GM12878 (cell line): ENCODE measurements around the gene PSMD3. TPM values are rescaled to one million over a fixed set of nuclear protein-coding genes. Genes with fewer than 3 reads are reported as not detected.

Experiments used
- ATAC-seq: fragments of 200-7000 bp; cut with Tn5 transposase; 3 replicates; pipeline ENCODE4 v1.9.1; 2020; ENCODE audit warnings: mild to moderate bottlenecking, moderate library complexity
- BruUV-seq: library from RNA; stranded (reverse); fragments of 400-500 nt; replicated peaks from 2 replicates; lab custom pipeline; 2021; lab: Mats Ljungman, UMichigan
- CTCF ChIA-PET: fragments of 300-600 bp; sonication (Branson Sonifier 250); formaldehyde crosslinking; extraction: SDS; loops from one replicate; lab custom pipeline; 2021; ENCODE audit warnings: inconsistent platforms; lab: Yijun Ruan, JAX
- POLR2A ChIA-PET: fragments of 350-600 bp; formaldehyde crosslinking; extraction: SDS; loops from one replicate; lab custom pipeline; 2021; ENCODE audit warnings: inconsistent platforms; lab: Charles Lee
- RAD21 ChIA-PET: fragments of 300-600 bp; sonication (Branson Sonifier 250); formaldehyde crosslinking; loops from one replicate; lab custom pipeline; 2023; ENCODE audit warnings: antibody characterized with exemption; ENCODE audit not compliant: unreplicated experiment; lab: Charles Lee
- SMC1A ChIA-PET: fragments of 300-600 bp; sonication (Branson Sonifier 250); formaldehyde crosslinking; loops from one replicate; lab custom pipeline; 2023; ENCODE audit not compliant: unreplicated experiment, uncharacterized antibody; lab: Charles Lee
- DNase-seq: peaks from one replicate; pipeline ENCODE4 v3.0.0-alpha.2; 2011; ENCODE audit warnings: low read depth, low spot score
- FAIRE-seq: peaks from 3 replicates; lab custom pipeline; 2011; peaks lifted over from hg19 to GRCh38; lab: Jason Lieb, UNC
- H2AFZ ChIP-seq: 2 replicates; pipeline ENCODE4 v1.6.0; 2011; ENCODE audit warnings: low read depth, low read length, control low read depth; ENCODE audit not compliant: control insufficient read depth
- H3K27ac ChIP-seq: 2 replicates; pipeline ENCODE4 v1.5.1; 2011; ENCODE audit warnings: control low read depth; ENCODE audit not compliant: control insufficient read depth, insufficient read depth
- H3K27me3 ChIP-seq, 2 experiments: replicated peaks in 1 of 2; 2 replicates each; pipeline versions ENCODE4 v1.6.0 to v1.6.1; 2011; ENCODE audit warnings: low read length in 1 of 2; ENCODE audit not compliant: control insufficient read depth in 2 of 2, insufficient read depth in 2 of 2
- H3K36me3 ChIP-seq, 2 experiments: 2 replicates each; pipeline ENCODE4 v1.5.1; 2011; ENCODE audit warnings: low read length in 1 of 2; ENCODE audit not compliant: control insufficient read depth in 2 of 2, insufficient read depth in 2 of 2
- H3K4me1 ChIP-seq: 2 replicates; pipeline ENCODE4 v1.6.1; 2011; ENCODE audit warnings: mild to moderate bottlenecking, low read length, moderate library complexity, mixed read lengths; ENCODE audit not compliant: control insufficient read depth, insufficient read depth
- H3K4me2 ChIP-seq: 2 replicates; pipeline ENCODE4 v1.6.0; 2011; ENCODE audit warnings: control low read depth; ENCODE audit not compliant: control insufficient read depth, insufficient read depth
- H3K4me3 ChIP-seq: fragments of 200-600 bp; sonication (generic); 2 replicates; pipeline ENCODE4 v1.5.1; 2016
- H3K79me2 ChIP-seq: 2 replicates; pipeline ENCODE4 v1.6.0; 2011; ENCODE audit warnings: low read length; ENCODE audit not compliant: control insufficient read depth, insufficient read depth
- H3K9ac ChIP-seq: 2 replicates; pipeline ENCODE4 v1.8.0; 2011; ENCODE audit warnings: low read length, control low read depth, mixed read lengths; ENCODE audit not compliant: control insufficient read depth, insufficient read depth
- H3K9me3 ChIP-seq: replicated peaks from 3 replicates; pipeline ENCODE4 v1.5.1; 2011; ENCODE audit warnings: mild to moderate bottlenecking, low read length; ENCODE audit not compliant: control insufficient read depth, insufficient read depth
- H4K20me1 ChIP-seq: 2 replicates; pipeline ENCODE4 v1.6.0; 2011; ENCODE audit not compliant: control insufficient read depth, insufficient read depth
- ATF7 ChIP-seq: fragments of 450-650 bp; IDR thresholded peaks from 2 replicates; pipeline ENCODE4 v1.6.1; 2016; ENCODE audit warnings: low read depth, mild to moderate bottlenecking
- BACH1 ChIP-seq: fragments of 450-650 bp; IDR thresholded peaks from 2 replicates; pipeline ENCODE4 v1.6.1; 2017; ENCODE audit warnings: mild to moderate bottlenecking, borderline replicate concordance
- BCLAF1 ChIP-seq: fragments of 450-650 bp; IDR thresholded peaks from 2 replicates; pipeline ENCODE4 v1.6.1; 2017; ENCODE audit warnings: antibody characterized with exemption, mild to moderate bottlenecking, moderate library complexity
- BHLHE40 ChIP-seq, 2 experiments: fragments of 450-650 bp in 1 of 2; IDR thresholded peaks; 2 replicates each; pipeline ENCODE4 v1.6.1; 2011 to 2017; ENCODE audit warnings: low read depth in 2 of 2, borderline replicate concordance in 1 of 2, improper control_type of control experiment in 1 of 2, low read length in 1 of 2, mild to moderate bottlenecking in 1 of 2
- BMI1 ChIP-seq: fragments of 450-650 bp; IDR thresholded peaks from 2 replicates; pipeline ENCODE4 v1.6.1; 2016; ENCODE audit warnings: mild to moderate bottlenecking, moderate library complexity, borderline replicate concordance
- CBFB ChIP-seq: IDR thresholded peaks from 2 replicates; pipeline ENCODE4 v1.6.1; 2016; ENCODE audit warnings: antibody characterized with exemption, low read depth
- IRF5 ChIP-seq: fragments of 450-650 bp; IDR thresholded peaks from 2 replicates; pipeline ENCODE4 v1.6.1; 2017; ENCODE audit warnings: borderline replicate concordance
- JUND ChIP-seq: IDR thresholded peaks from 2 replicates; pipeline ENCODE4 v1.6.1; 2012; ENCODE audit warnings: low read depth, mild to moderate bottlenecking, low read length, improper control_type of control experiment, moderate library complexity
- MLLT1 ChIP-seq: fragments of 450-650 bp; IDR thresholded peaks from 2 replicates; pipeline ENCODE4 v1.6.1; 2016; ENCODE audit warnings: mild to moderate bottlenecking
- RELB ChIP-seq: fragments of 450-650 bp; IDR thresholded peaks from 2 replicates; pipeline ENCODE4 v1.6.1; 2017; ENCODE audit warnings: low read depth, mild to moderate bottlenecking, moderate library complexity
- SP1 ChIP-seq: IDR thresholded peaks from one replicate; pipeline ENCODE4 v1.6.1; 2011; ENCODE audit warnings: low read depth, low read length
- STAT1 ChIP-seq: fragments of 450-650 bp; conservative IDR thresholded peaks from 2 replicates; pipeline ENCODE4 v1.6.1; 2014; ENCODE audit warnings: antibody characterized with exemption, mild to moderate bottlenecking
- USF1 ChIP-seq: IDR thresholded peaks from 2 replicates; pipeline ENCODE4 v1.6.1; 2011; ENCODE audit warnings: borderline replicate concordance, low read depth, mild to moderate bottlenecking, moderate library complexity, mixed read lengths, low read length; ENCODE audit not compliant: insufficient read depth; ENCODE audit errors: extremely low read length
- YY1 ChIP-seq: IDR thresholded peaks from 2 replicates; pipeline ENCODE4 v1.6.1; 2011; ENCODE audit warnings: low read depth, mild to moderate bottlenecking, low read length
- WGBS: methylation state at CpG from one replicate; pipeline ENCODE4 v1.1.6; 2016; ENCODE audit warnings: low lambda C conversion rate; ENCODE audit not compliant: insufficient replicate concordance, insufficient coverage; ENCODE audit errors: missing lambda C conversion rate; 5-methylcytosine and 5-hydroxymethylcytosine counted together
- in situ Hi-C: fragments of 300-500 bp; cut with MboI; formaldehyde crosslinking; loops from 9 replicates; pipeline ENCODE4 v1.14.3; 2018; ENCODE audit warnings: mixed read lengths
- intact Hi-C: fragments of 100-400 bp; cut with micrococcal nuclease; formaldehyde crosslinking; loops from one replicate; pipeline ENCODE4 v1.14.2; 2022; ENCODE audit not compliant: unreplicated experiment
- polyA plus RNA-seq, 11 experiments: library from polyadenylated mRNA; depleted of rRNA in 4 of 11; unstranded in 6 of 11; stranded (reverse) in 5 of 11; fragments of >200 nt; fragmentation: Nextera tagmentation in 4 of 11; fragmentation: Illumina TruSeq in 1 of 11; extraction: Ambion mirVana in 4 of 11; extraction: Trizol in 1 of 11; gene quantifications; 1 replicate in 1 of 11; 2 replicates in 10 of 11; pipeline versions ENCODE4 v1.2.1 to v1.2.3, GENCODE V29; 2011 to 2016; ENCODE audit warnings: inconsistent platforms in 2 of 11, missing spikeins in 2 of 11, low read depth in 1 of 11
- total RNA-seq, 4 experiments: library from RNA; depleted of rRNA in 3 of 4; stranded (reverse); fragments of >200 nt in 3 of 4; fragmentation: Illumina TruSeq in 1 of 4; extraction: Trizol in 1 of 4; gene quantifications; 2 replicates each; pipeline versions ENCODE4 v1.2.1 to v1.2.3, GENCODE V29; 2013 to 2021

PSMD3 gene
- total and polyA plus RNA-seq, 10 of the 15 experiments (the other 5 are each of a cell fraction or from before 2014, with no cell fraction given): 2.2 to 192 (median 129) TPM

- no peak for ATAC-seq
- peak overlapping the region; percentile 96 for H2AFZ ChIP-seq
- H3K27me3 ChIP-seq: no peaks in the 10 kb centered on the region; a peak in 1 of 4 replicates
- ChIA-PET RAD21 (interaction anchor here (0.8 to 5.0 kb wide), 12 partner anchors 21 to 358 kb away, joined by 3 to 44 read pairs (median 8); partner anchors contain the start of gene MED24), CTCF (interaction anchor here (0.6 to 9.0 kb wide), 18 partner anchors 10 to 1342 kb away, joined by 3 to 120 read pairs (median 6); partner anchors contain the start of genes GSDMA and PGAP3), SMC1A (interaction anchor here (0.6 to 6.0 kb wide), 10 partner anchors 11 to 358 kb away, joined by 3 to 38 read pairs (median 6); no protein-coding TSS in a partner anchor), POLR2A (interaction anchor here (1.0 to 2.1 kb wide), 5 partner anchors 10 to 107 kb away, joined by 4 to 20 read pairs (median 9); partner anchors contain the start of gene ORMDL3)
- peaks cover 31% of the 10 kb centered on the region for H3K79me2 ChIP-seq
- no peak for FAIRE-seq
- no peak overlapping the region for H3K27ac ChIP-seq
- no peaks in the 10 kb centered on the region for H4K20me1 ChIP-seq
- no peaks in the 10 kb centered on the region for H3K9me3 ChIP-seq
- DNase-seq: no peak
- H3K9ac ChIP-seq: no peak overlapping the region
- in situ Hi-C loops (no loop called here), intact Hi-C loops (no loop called here)
- no TSS peak for BruUV-seq
- H3K4me2 ChIP-seq: peak overlapping the region; percentile 62
- 0 out of 2 replicates have a peak overlapping the region, but pooled peaks have one; percentile 66 for H3K4me3 ChIP-seq
- WGBS: 73% methylated on average over 5 of the region's 5 CpGs
- peaks cover 0 to under 1% of the 10 kb centered on the region in 2 experiments; a peak in 2 of 4 replicates for H3K36me3 ChIP-seq
- H3K4me1 ChIP-seq: peaks cover 6% of the 10 kb centered on the region
- TF ChIP-seq BCLAF1 (no peak), YY1 (no peak), RELB (no peak), BACH1 (no peak), BMI1 (no peak), ATF7 (no peak), IRF5 (no peak), STAT1 (no peak), SP1 (no peak), USF1 (no peak), JUND (no peak), MLLT1 (no peak), BHLHE40 (IDR thresholded peaks at IDR 0.05; ENCODE audit: borderline replicate concordance in 1 of 2, low read depth in 2 of 2, low read length in 1 of 2) (no peak), CBFB (no peak)
Observed at GRCh38 chr17:39979016-39979670, 1.5 kb upstream of the PSMD3 start.
